H9 (cell line): ENCODE measurements around the gene BTBD6. TPM values are rescaled to one million over a fixed set of nuclear protein-coding genes. Genes with fewer than 3 reads are reported as not detected.
A peak's percentile ranks its signal among the peaks of the same experiment; 100 is the strongest.
"Not testable (repeated sequence)": the region's sequence is repeated elsewhere in the genome, so short reads cannot be mapped to it uniquely, and the experiment has no call there.

ENCODE experiments used
- DNase-seq: peaks from one replicate; pipeline ENCODE4 v3.0.0-alpha.2; 2017
- H2AFZ ChIP-seq: one replicate; pipeline ENCODE4 v1.6.1; 2013; ENCODE audit warnings: mild to moderate bottlenecking, low read length, control low read depth, moderate library complexity
- H2AK5ac ChIP-seq: 2 replicates; pipeline ENCODE4 v1.6.1; 2013; ENCODE audit warnings: low read length, control low read depth, mixed read lengths; ENCODE audit not compliant: insufficient read length
- H2BK120ac ChIP-seq: one replicate; pipeline ENCODE4 v1.6.1; 2013; ENCODE audit warnings: low read depth, mild to moderate bottlenecking, low read length, control low read depth, inconsistent platforms; ENCODE audit not compliant: poor library complexity, severe bottlenecking
- H2BK12ac ChIP-seq: 2 replicates; pipeline ENCODE4 v1.6.1; 2013; ENCODE audit warnings: low read length, control low read depth, mixed read lengths, low read depth; ENCODE audit not compliant: insufficient read length
- H2BK15ac ChIP-seq: 2 replicates; pipeline ENCODE4 v1.6.1; 2013; ENCODE audit warnings: low read depth, low read length, control low read depth
- H2BK20ac ChIP-seq: one replicate; pipeline ENCODE4 v1.6.1; 2013; ENCODE audit warnings: low read depth, mild to moderate bottlenecking, low read length, control low read depth, inconsistent platforms; ENCODE audit not compliant: poor library complexity, severe bottlenecking
- H2BK5ac ChIP-seq: 2 replicates; pipeline ENCODE4 v1.6.1; 2013; ENCODE audit warnings: low read length, control low read depth, mixed read lengths; ENCODE audit not compliant: insufficient read length
- H3K14ac ChIP-seq: 2 replicates; pipeline ENCODE4 v1.6.1; 2013; ENCODE audit warnings: low read length, control low read depth; ENCODE audit not compliant: insufficient read depth
- H3K18ac ChIP-seq: 2 replicates; pipeline ENCODE4 v1.6.1; 2013; ENCODE audit warnings: low read depth, mild to moderate bottlenecking, mixed read lengths, low read length, control low read depth; ENCODE audit not compliant: insufficient read length
- H3K23ac ChIP-seq: 2 replicates; pipeline ENCODE4 v1.6.1; 2013; ENCODE audit warnings: low read length, control low read depth, mixed read lengths, low read depth; ENCODE audit not compliant: insufficient read length
- H3K23me2 ChIP-seq: 2 replicates; pipeline ENCODE4 v1.6.1; 2013; ENCODE audit warnings: low read depth, mild to moderate bottlenecking, mixed read lengths, low read length, control low read depth; ENCODE audit not compliant: insufficient read length, poor library complexity, severe bottlenecking
- H3K27ac ChIP-seq: 2 replicates; pipeline ENCODE4 v1.5.1; 2013; ENCODE audit warnings: low read length, control low read depth, mixed read lengths, low read depth; ENCODE audit not compliant: insufficient read length
- H3K27me3 ChIP-seq: 2 replicates; pipeline ENCODE4 v1.6.1; 2013; ENCODE audit warnings: low read length, control low read depth, inconsistent platforms; ENCODE audit not compliant: insufficient read depth
- H3K4ac ChIP-seq: 2 replicates; pipeline ENCODE4 v1.6.1; 2013; ENCODE audit warnings: low read depth, mild to moderate bottlenecking, control low read depth, inconsistent platforms, low read length, moderate library complexity
- H3K4me1 ChIP-seq: 2 replicates; pipeline ENCODE4 v1.6.1; 2013; ENCODE audit warnings: low read length, control low read depth, inconsistent platforms; ENCODE audit not compliant: insufficient read depth
- H3K4me2 ChIP-seq: 2 replicates; pipeline ENCODE4 v1.6.1; 2013; ENCODE audit warnings: low read length, control low read depth, mixed read lengths; ENCODE audit not compliant: insufficient read length, insufficient read depth
- H3K56ac ChIP-seq: 2 replicates; pipeline ENCODE4 v1.6.1; 2013; ENCODE audit warnings: low read depth, mild to moderate bottlenecking, mixed read lengths, low read length, control low read depth; ENCODE audit not compliant: insufficient read length
- H3K79me1 ChIP-seq: 2 replicates; pipeline ENCODE4 v1.6.1; 2013; ENCODE audit warnings: low read depth, mild to moderate bottlenecking, moderate library complexity, low read length, control low read depth, inconsistent platforms; ENCODE audit not compliant: insufficient read depth, poor library complexity, severe bottlenecking
- H3K79me2 ChIP-seq: 2 replicates; pipeline ENCODE4 v1.6.1; 2013; ENCODE audit warnings: low read length, control low read depth, inconsistent platforms; ENCODE audit not compliant: insufficient read depth
- H3K9ac ChIP-seq: 2 replicates; pipeline ENCODE4 v1.6.1; 2013; ENCODE audit warnings: low read length, control low read depth, mixed read lengths; ENCODE audit not compliant: insufficient read length; ENCODE audit errors: extremely low read depth
- H3K9me3 ChIP-seq: one replicate; pipeline ENCODE4 v1.6.1; 2013; ENCODE audit warnings: low read depth, low read length, inconsistent platforms; ENCODE audit not compliant: control insufficient read depth
- H3T11ph ChIP-seq: one replicate; pipeline ENCODE4 v1.6.1; 2013; ENCODE audit warnings: mild to moderate bottlenecking, low read length, control low read depth, inconsistent platforms
- H4K20me1 ChIP-seq: one replicate; pipeline ENCODE4 v1.6.1; 2013; ENCODE audit not compliant: control insufficient read depth, insufficient read length, insufficient read depth
- H4K5ac ChIP-seq: 2 replicates; pipeline ENCODE4 v1.6.1; 2013; ENCODE audit warnings: low read depth, mild to moderate bottlenecking, mixed read lengths, low read length, control low read depth; ENCODE audit not compliant: insufficient read length
- H4K8ac ChIP-seq: replicated peaks from 2 replicates; pipeline ENCODE4 v1.6.1; 2013; ENCODE audit warnings: low read length, control low read depth, mixed read lengths, low read depth; ENCODE audit not compliant: insufficient read length
- H4K91ac ChIP-seq: 2 replicates; pipeline ENCODE4 v1.6.1; 2013; ENCODE audit warnings: low read depth, mild to moderate bottlenecking, moderate library complexity, mixed read lengths, low read length, control low read depth; ENCODE audit not compliant: insufficient read length
- H3K27ac Mint-ChIP-seq, 3 experiments: 2 replicates in 2 of 3; 3 replicates in 1 of 3; pipeline ENCODE4 v1.8.0; 2020 to 2021; ENCODE audit warnings: mixed read lengths in 3 of 3, mild to moderate bottlenecking in 1 of 3, moderate library complexity in 1 of 3
- H3K27me3 Mint-ChIP-seq: 2 replicates; pipeline ENCODE4 v1.8.0; 2021; ENCODE audit warnings: low read depth, mild to moderate bottlenecking, moderate library complexity, mixed read lengths
- H3K36me3 Mint-ChIP-seq, 3 experiments: 2 replicates in 2 of 3; 3 replicates in 1 of 3; pipeline ENCODE4 v1.8.0; 2020 to 2021; ENCODE audit warnings: low read depth in 3 of 3, mixed read lengths in 3 of 3; ENCODE audit not compliant: insufficient read depth in 1 of 3
- H3K4me1 Mint-ChIP-seq, 2 experiments: 2 replicates each; pipeline ENCODE4 v1.8.0; 2020; ENCODE audit warnings: mixed read lengths in 2 of 2
- H3K4me3 Mint-ChIP-seq, 2 experiments: 2 replicates in 1 of 2; 3 replicates in 1 of 2; pipeline ENCODE4 v1.8.0; 2020 to 2021; ENCODE audit warnings: mild to moderate bottlenecking in 2 of 2, mixed read lengths in 2 of 2, moderate library complexity in 1 of 2
- H3K9me3 Mint-ChIP-seq, 2 experiments: 2 replicates in 1 of 2; 3 replicates in 1 of 2; pipeline ENCODE4 v1.8.0; 2020; ENCODE audit warnings: mild to moderate bottlenecking in 2 of 2, mixed read lengths in 2 of 2, moderate library complexity in 1 of 2
- WGBS: extraction: QIAGEN DNeasy Blood & Tissue Kit; methylation state at CpG from one replicate; pipeline ENCODE4 v1.1.7; 2013; ENCODE audit warnings: missing lambda C conversion rate, low lambda C conversion rate, mixed read lengths; ENCODE audit not compliant: insufficient read length; ENCODE audit errors: extremely low coverage; 5-methylcytosine and 5-hydroxymethylcytosine counted together
- total RNA-seq: library from RNA; stranded (reverse); gene quantifications from 2 replicates; pipeline ENCODE4 v1.2.1, GENCODE V29; 2021
- TF ChIP-seq, protein P1 (sequence below): fragments of 200-600 bp; sonication (generic); conservative IDR thresholded peaks from 3 replicates; pipeline ENCODE4 v1.8.0; 2021; ENCODE audit warnings: antibody characterized with exemption, mild to moderate bottlenecking

The BTBD6 gene
- total RNA-seq, 1 experiment from 2014 or later = 23.3 TPM

DNA sequence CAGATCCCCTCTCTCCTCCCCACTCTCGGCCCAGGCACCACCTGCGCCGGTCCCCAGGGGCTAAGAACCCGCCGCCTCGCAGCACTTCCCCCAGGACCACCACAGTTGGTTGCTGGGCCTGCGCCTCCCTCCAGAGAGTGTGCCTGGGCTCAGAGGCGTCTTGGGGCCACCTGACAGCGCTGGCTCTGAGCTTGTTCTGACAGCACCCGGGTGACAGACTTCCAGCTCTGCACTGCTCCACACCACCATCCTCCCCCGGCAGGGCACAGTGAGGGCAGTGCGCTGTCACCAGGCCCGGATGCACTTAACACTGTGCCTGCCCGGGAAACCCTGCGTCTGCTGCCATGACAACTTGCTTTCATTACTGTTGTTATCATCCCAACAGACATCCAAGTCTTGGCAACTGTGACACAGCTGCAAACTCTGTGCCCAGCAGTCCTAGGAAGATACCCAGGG is 45.8 kb downstream of the BTBD6 start:
- Histone ChIP-seq H2AK5ac (no peak overlapping the region), H2BK120ac (no peak overlapping the region), H2BK12ac (no peak overlapping the region), H3K27me3 (no peaks in the 10 kb centered on the region), H3K23me2 (no peaks in the 10 kb centered on the region), H3K56ac (no peak overlapping the region), H3K18ac (no peak overlapping the region), H2BK20ac (no peak overlapping the region), H4K91ac (no peak overlapping the region), H3K23ac (no peak overlapping the region), H3K9ac (no peak overlapping the region), H4K20me1 (no peaks in the 10 kb centered on the region), H3K79me2 (peaks cover 3% of the 10 kb centered on the region; the same call in 1 of the 2 replicates), H3K4me2 (no peak overlapping the region), H2BK15ac (no peak overlapping the region), H3K9me3 (no peaks in the 10 kb centered on the region), H3K4ac (no peak overlapping the region), H2BK5ac (no peak overlapping the region), H4K5ac (no peak overlapping the region), H3K4me1 (no peaks in the 10 kb centered on the region), H3T11ph (no peak overlapping the region), H3K27ac (no peak overlapping the region), H3K14ac (no peak overlapping the region), H3K79me1 (no peaks in the 10 kb centered on the region), H4K8ac (no peak overlapping the region), H2AFZ (no peak overlapping the region)
- TF ChIP-seq, protein P1, sequence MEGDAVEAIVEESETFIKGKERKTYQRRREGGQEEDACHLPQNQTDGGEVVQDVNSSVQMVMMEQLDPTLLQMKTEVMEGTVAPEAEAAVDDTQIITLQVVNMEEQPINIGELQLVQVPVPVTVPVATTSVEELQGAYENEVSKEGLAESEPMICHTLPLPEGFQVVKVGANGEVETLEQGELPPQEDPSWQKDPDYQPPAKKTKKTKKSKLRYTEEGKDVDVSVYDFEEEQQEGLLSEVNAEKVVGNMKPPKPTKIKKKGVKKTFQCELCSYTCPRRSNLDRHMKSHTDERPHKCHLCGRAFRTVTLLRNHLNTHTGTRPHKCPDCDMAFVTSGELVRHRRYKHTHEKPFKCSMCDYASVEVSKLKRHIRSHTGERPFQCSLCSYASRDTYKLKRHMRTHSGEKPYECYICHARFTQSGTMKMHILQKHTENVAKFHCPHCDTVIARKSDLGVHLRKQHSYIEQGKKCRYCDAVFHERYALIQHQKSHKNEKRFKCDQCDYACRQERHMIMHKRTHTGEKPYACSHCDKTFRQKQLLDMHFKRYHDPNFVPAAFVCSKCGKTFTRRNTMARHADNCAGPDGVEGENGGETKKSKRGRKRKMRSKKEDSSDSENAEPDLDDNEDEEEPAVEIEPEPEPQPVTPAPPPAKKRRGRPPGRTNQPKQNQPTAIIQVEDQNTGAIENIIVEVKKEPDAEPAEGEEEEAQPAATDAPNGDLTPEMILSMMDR = no peak
- Mint-ChIP-seq H3K36me3 (peaks cover 0 to 3% (median 0%) of the 10 kb centered on the region in 3 experiments; a peak in 1 of 7 replicates), H3K9me3 (no peaks in the 10 kb centered on the region), H3K4me1 (no peaks in the 10 kb centered on the region), H3K27me3 (no peaks in the 10 kb centered on the region), H3K4me3 (no peak overlapping the region), H3K27ac (peak overlapping the region in 2 of 3 experiments; percentile 2 to 35; a peak in 3 of 7 replicates)
- no peak for DNase-seq
- WGBS = no CpG with 5 or more reads among the region's 15 CpGs

DNA sequence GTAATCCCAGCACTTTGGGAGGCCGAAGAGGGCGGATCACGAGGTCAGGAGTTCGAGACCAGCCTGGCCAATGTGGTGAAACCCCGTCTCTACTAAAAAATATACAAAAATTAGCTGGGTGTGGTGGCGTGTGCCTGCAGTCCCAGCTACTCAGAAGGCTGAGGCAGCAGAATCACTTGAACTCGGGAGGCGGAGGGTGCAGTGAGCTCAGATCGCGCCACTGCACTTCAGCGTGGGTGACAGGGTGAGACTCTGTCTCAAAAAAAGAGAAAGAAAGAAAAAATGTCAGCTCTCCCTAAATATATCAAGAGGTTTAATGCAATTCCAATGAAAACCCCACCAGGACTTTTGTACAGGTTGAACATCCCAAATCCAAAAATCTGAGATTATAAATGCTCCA is 49.0 kb downstream of the BTBD6 start:
- not testable (repeated sequence) for DNase-seq, H4K20me1 ChIP-seq
- no CpG with 5 or more reads among the region's 11 CpGs for WGBS

More for the DNA sequence above, 49.0 kb downstream of the BTBD6 start:
- not testable (repeated sequence) for H3K4me1 Mint-ChIP-seq, H4K91ac ChIP-seq, H2AFZ ChIP-seq, H3K4ac ChIP-seq, H2BK5ac ChIP-seq, H3K9me3 Mint-ChIP-seq, H3K79me1 ChIP-seq, H3K18ac ChIP-seq, H3K79me2 ChIP-seq, H4K8ac ChIP-seq, H3K14ac ChIP-seq, H3K4me3 Mint-ChIP-seq, H3K4me2 ChIP-seq, H2BK120ac ChIP-seq, H3K27ac Mint-ChIP-seq, H3K36me3 Mint-ChIP-seq, H2BK12ac ChIP-seq, H2AK5ac ChIP-seq, H3K27me3 ChIP-seq, H3K9ac ChIP-seq, H2BK15ac ChIP-seq, H3K23me2 ChIP-seq, H3T11ph ChIP-seq, H3K23ac ChIP-seq, H4K5ac ChIP-seq, H2BK20ac ChIP-seq, H3K9me3 ChIP-seq, H3K27me3 Mint-ChIP-seq, H3K56ac ChIP-seq, H3K27ac ChIP-seq, H3K4me1 ChIP-seq
